ENCODE data around the gene SLC38A7.

GRCh38 chr16:58732545-58733247 is 48.1 kb upstream of the SLC38A7 start:
- TF ChIP-seq EZH2phosphoT487 (IDR thresholded peaks at IDR 0.05; ENCODE audit: insufficient read depth, low read depth) = no peak
- no peak for TF ChIP-seq EZH2 (IDR thresholded peaks at IDR 0.05; ENCODE audit: insufficient read depth, poor library complexity, severe bottlenecking)
